Endothelial cell of umbilical vein (primary cell): ENCODE results near the gene MAP1LC3B2. TPM values are rescaled to one million over a fixed set of nuclear protein-coding genes. Genes with fewer than 3 reads are reported as not detected.

Experiments
- BruUV-seq: library from RNA; stranded (reverse); fragments of 400-500 nt; replicated peaks from 2 replicates; lab custom pipeline; 2021; lab: Mats Ljungman, UMichigan
- CTCF ChIA-PET: fragments of 300-600, 350-600 bp; sonication (Branson Sonifier 250); formaldehyde crosslinking; loops from one replicate; lab custom pipeline; 2021; ENCODE audit warnings: antibody characterized with exemption, inconsistent platforms; lab: Charles Lee
- POLR2A ChIA-PET: fragments of 300-600, 350-600 bp; sonication (Branson Sonifier 250); formaldehyde crosslinking; loops from one replicate; lab custom pipeline; 2021; ENCODE audit warnings: antibody characterized with exemption, inconsistent platforms; lab: Charles Lee
- DNase-seq: peaks from one replicate; pipeline ENCODE4 v3.0.0-alpha.2; 2011; ENCODE audit warnings: low read depth, low spot score
- FAIRE-seq: peaks from 2 replicates; lab custom pipeline; 2011; peaks lifted over from hg19 to GRCh38; lab: Jason Lieb, UNC
- H2AFZ ChIP-seq: 2 replicates; pipeline ENCODE4 v1.6.0; 2012; ENCODE audit warnings: low read depth, low read length, control low read depth, inconsistent platforms
- H3K27ac ChIP-seq: 2 replicates; pipeline ENCODE4 v1.5.1; 2011; ENCODE audit warnings: low read depth, mild to moderate bottlenecking, control low read depth, low read length, moderate library complexity; ENCODE audit not compliant: insufficient read depth
- H3K27me3 ChIP-seq, 2 experiments: 2 replicates each; pipeline versions ENCODE4 v1.6.0 to v1.6.1; 2011; ENCODE audit warnings: low read length in 2 of 2, mixed read lengths in 1 of 2; ENCODE audit not compliant: control insufficient read depth in 2 of 2, insufficient read depth in 2 of 2
- H3K36me3 ChIP-seq, 2 experiments: 2 replicates in 1 of 2; 3 replicates in 1 of 2; pipeline ENCODE4 v1.5.1; 2011; ENCODE audit warnings: low read length in 2 of 2, mild to moderate bottlenecking in 1 of 2, moderate library complexity in 1 of 2; ENCODE audit not compliant: control insufficient read depth in 2 of 2, insufficient read depth in 2 of 2; ENCODE audit errors: extremely low read depth in 1 of 2
- H3K4me1 ChIP-seq: 3 replicates; pipeline ENCODE4 v1.5.1; 2011; ENCODE audit warnings: mild to moderate bottlenecking, low read length; ENCODE audit not compliant: control insufficient read depth, insufficient read depth; ENCODE audit errors: extremely low read depth
- H3K4me2 ChIP-seq: 2 replicates; pipeline ENCODE4 v1.6.1; 2011; ENCODE audit warnings: low read length, control low read depth, mixed read lengths; ENCODE audit not compliant: insufficient read depth
- H3K4me3 ChIP-seq, 3 experiments: fragments of 200-600 bp in 1 of 3; sonication (generic), shearing (Covaris generic) in 1 of 3; replicated peaks in 1 of 3; 2 replicates each; pipeline ENCODE4 v1.5.1; 2011 to 2016; ENCODE audit warnings: control low read depth in 3 of 3, low read length in 3 of 3, mild to moderate bottlenecking in 2 of 3, inconsistent platforms in 1 of 3, low read depth in 1 of 3, moderate library complexity in 1 of 3; ENCODE audit not compliant: insufficient read depth in 1 of 3
- H3K79me2 ChIP-seq: 2 replicates; pipeline ENCODE4 v1.6.0; 2012; ENCODE audit warnings: low read length, inconsistent platforms; ENCODE audit not compliant: control insufficient read depth, insufficient read depth
- H3K9ac ChIP-seq: replicated peaks from 2 replicates; pipeline ENCODE3; 2011; ENCODE audit warnings: low read length, control low read depth; ENCODE audit not compliant: insufficient read depth; ENCODE audit errors: extremely low read depth
- H3K9me1 ChIP-seq: replicated peaks from 3 replicates; pipeline ENCODE4 v1.6.0; 2011; ENCODE audit warnings: mild to moderate bottlenecking, low read length; ENCODE audit not compliant: control insufficient read depth, insufficient read depth; ENCODE audit errors: extremely low read depth
- H3K9me3 ChIP-seq: replicated peaks from 2 replicates; pipeline ENCODE4 v1.5.1; 2012; ENCODE audit warnings: low read length, inconsistent platforms; ENCODE audit not compliant: control insufficient read depth, insufficient read depth
- H4K20me1 ChIP-seq: replicated peaks from 2 replicates; pipeline ENCODE3; 2011; ENCODE audit warnings: mild to moderate bottlenecking, low read length; ENCODE audit not compliant: control insufficient read depth, insufficient read depth; ENCODE audit errors: extremely low read depth
- EZH2 ChIP-seq: IDR thresholded peaks from 2 replicates; pipeline ENCODE4 v1.6.1; 2012; ENCODE audit warnings: borderline replicate concordance, low read depth, mild to moderate bottlenecking, moderate library complexity, low read length, inconsistent platforms; ENCODE audit not compliant: severe bottlenecking
- FOS ChIP-seq: IDR thresholded peaks from 2 replicates; pipeline ENCODE4 v1.6.1; 2011; ENCODE audit warnings: mild to moderate bottlenecking, low read length, moderate library complexity, borderline replicate concordance; ENCODE audit not compliant: insufficient read depth
- GATA2 ChIP-seq: IDR thresholded peaks from 2 replicates; pipeline ENCODE4 v1.7.0; 2011; ENCODE audit warnings: low read depth, mild to moderate bottlenecking, moderate library complexity, mixed read lengths, low read length; ENCODE audit not compliant: insufficient read length, insufficient read depth
- JUN ChIP-seq: IDR thresholded peaks from 2 replicates; pipeline ENCODE4 v1.6.1; 2011; ENCODE audit warnings: borderline replicate concordance, low read depth; ENCODE audit not compliant: insufficient read length, insufficient read depth
- MYC ChIP-seq: IDR thresholded peaks from one replicate; pipeline ENCODE4 v1.6.1; 2011; ENCODE audit warnings: mild to moderate bottlenecking, low read depth, low read length
- POLR2AphosphoS5 ChIP-seq: IDR thresholded peaks from 2 replicates; pipeline ENCODE4 v1.6.1; 2012; ENCODE audit warnings: low read depth, mild to moderate bottlenecking, control low read depth, low read length, moderate library complexity; ENCODE audit not compliant: insufficient read depth
- dilution Hi-C: fragments of 300-500 bp; cut with MboI; formaldehyde crosslinking; loops from one replicate; pipeline ENCODE4 v1.15.0; 2019; ENCODE audit warnings: low sequenced_read_pairs; ENCODE audit not compliant: extremely low pct_ligation_motif_present
- intact Hi-C: fragments of 100-400 bp; cut with micrococcal nuclease; formaldehyde crosslinking; loops from one replicate; pipeline ENCODE4 v1.10.0; 2022
- polyA plus RNA-seq, 4 experiments: library from polyadenylated mRNA; depleted of rRNA in 3 of 4; stranded (reverse) in 3 of 4; unstranded in 1 of 4; fragments of >200 nt; gene quantifications; 2 replicates each; pipeline versions ENCODE4 v1.2.1 to v1.2.3, GENCODE V29; 2011 to 2012; ENCODE audit warnings: missing spikeins in 1 of 4
- total RNA-seq: library from RNA; stranded (reverse); gene quantifications from 2 replicates; pipeline ENCODE4 v1.2.3, GENCODE V29; 2021
- TF ChIP-seq, protein P1 (sequence below): IDR thresholded peaks from 2 replicates; pipeline ENCODE4 v1.6.1; 2011; ENCODE audit not compliant: insufficient read depth, insufficient read length
- TF ChIP-seq, protein P2 (sequence below), 2 donors: IDR thresholded peaks; 1 replicate in 1 of 2; 2 replicates in 1 of 2; pipeline ENCODE4 v1.5.1; 2011; ENCODE audit warnings: low read length in 2 of 2, mild to moderate bottlenecking in 2 of 2, moderate library complexity in 2 of 2, control low read depth in 1 of 2, inconsistent platforms in 1 of 2, low read depth in 1 of 2; ENCODE audit not compliant: insufficient read depth in 1 of 2; ENCODE audit errors: extremely low read depth in 1 of 2

The MAP1LC3B2 gene
- total and polyA plus RNA-seq, 2 donors (not counting 3 experiments of a cell fraction or from before 2014, with no cell fraction given): 0.32 to 4.1 TPM

DNA sequence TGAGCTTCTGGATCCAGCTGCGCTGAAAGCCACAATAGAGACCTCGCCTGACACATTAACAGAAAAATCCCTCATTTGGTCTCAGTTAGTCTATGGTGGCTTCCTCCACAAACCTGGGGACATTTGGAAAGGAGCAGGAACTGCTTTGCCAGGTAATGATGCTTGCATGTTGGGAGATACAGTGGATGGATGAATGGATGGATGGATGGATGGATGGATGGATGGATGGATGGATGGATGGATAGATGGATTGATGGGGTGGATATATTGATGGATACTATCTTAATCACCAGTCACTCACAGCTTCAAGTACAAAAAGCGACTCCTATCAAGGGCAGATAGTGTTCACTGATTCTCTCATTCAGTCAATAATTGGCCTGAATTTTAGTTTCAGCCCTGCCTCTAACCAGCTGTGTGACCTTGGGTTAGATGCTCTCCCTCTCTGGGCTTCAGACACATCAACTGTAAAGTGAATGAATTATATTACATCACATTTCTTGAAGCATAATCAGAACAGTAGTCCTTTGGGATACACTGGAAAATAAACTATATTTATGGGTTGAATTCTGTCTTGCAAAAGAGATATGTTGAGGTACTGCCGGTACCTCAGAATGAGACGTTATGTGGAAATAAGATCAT is 29.3 kb downstream of the MAP1LC3B2 start:
- H3K9me3 ChIP-seq: no peaks in the 10 kb centered on the region
- TF ChIP-seq, protein P1, sequence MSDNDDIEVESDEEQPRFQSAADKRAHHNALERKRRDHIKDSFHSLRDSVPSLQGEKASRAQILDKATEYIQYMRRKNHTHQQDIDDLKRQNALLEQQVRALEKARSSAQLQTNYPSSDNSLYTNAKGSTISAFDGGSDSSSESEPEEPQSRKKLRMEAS: no peak
- TF ChIP-seq MYC (no peak), GATA2 (no peak), JUN (no peak), FOS (no peak), EZH2 (no peak)
- ChIA-PET CTCF (no interaction called here), POLR2A (no interaction called here)
- FAIRE-seq (no peak), DNase-seq (no peak)
- no peak overlapping the region for H3K9ac ChIP-seq
- no peaks in the 10 kb centered on the region for H3K9me1 ChIP-seq
- dilution Hi-C loops (no loop called here), intact Hi-C loops (no loop called here)
- H2AFZ ChIP-seq: no peak overlapping the region
- no peaks in the 10 kb centered on the region for H3K36me3 ChIP-seq
- no peak overlapping the region for H3K4me2 ChIP-seq
- no TSS peak for BruUV-seq
- H3K79me2 ChIP-seq: no peaks in the 10 kb centered on the region
- H3K4me3 ChIP-seq: no peak overlapping the region
- no peak overlapping the region for H3K27ac ChIP-seq
- H4K20me1 ChIP-seq: no peaks in the 10 kb centered on the region
- no peaks in the 10 kb centered on the region for H3K4me1 ChIP-seq
- no peaks in the 10 kb centered on the region for H3K27me3 ChIP-seq

DNA sequence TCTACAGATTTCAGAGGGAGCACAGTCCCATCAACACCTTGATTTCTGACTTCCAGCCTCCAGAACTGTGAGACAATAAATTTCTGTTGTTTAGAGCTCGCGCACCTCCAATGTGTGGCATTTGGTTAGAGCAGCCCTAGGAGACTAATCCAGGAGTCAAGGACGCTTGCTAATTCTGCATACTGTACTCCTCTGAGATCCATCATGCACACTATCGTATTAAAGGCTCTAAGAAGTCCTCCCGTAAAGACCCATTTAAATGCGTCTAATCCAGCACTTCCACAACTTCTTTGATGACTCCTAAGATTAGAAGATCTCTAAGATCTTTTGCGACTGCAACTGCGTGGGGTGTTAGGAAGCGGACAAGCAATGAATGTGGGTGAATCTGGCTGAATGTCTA is 30.4 kb downstream of the MAP1LC3B2 start:
- CTCF ChIA-PET: no interaction called here
- POLR2A ChIA-PET: no interaction called here
- no peak overlapping the region for H2AFZ ChIP-seq
- DNase-seq (no peak), FAIRE-seq (no peak)
- intact Hi-C loops (no loop called here), dilution Hi-C loops (no loop called here)
- no peak overlapping the region for H3K4me2 ChIP-seq
- no peaks in the 10 kb centered on the region for H3K79me2 ChIP-seq
- H3K27me3 ChIP-seq: no peaks in the 10 kb centered on the region
- no peaks in the 10 kb centered on the region for H3K9me1 ChIP-seq
- H3K4me1 ChIP-seq: no peaks in the 10 kb centered on the region
- no peak overlapping the region for H3K4me3 ChIP-seq
- H3K9me3 ChIP-seq: no peaks in the 10 kb centered on the region
- no peak for TF ChIP-seq MYC
- no peak for TF ChIP-seq POLR2AphosphoS5
- TF ChIP-seq, protein P2, sequence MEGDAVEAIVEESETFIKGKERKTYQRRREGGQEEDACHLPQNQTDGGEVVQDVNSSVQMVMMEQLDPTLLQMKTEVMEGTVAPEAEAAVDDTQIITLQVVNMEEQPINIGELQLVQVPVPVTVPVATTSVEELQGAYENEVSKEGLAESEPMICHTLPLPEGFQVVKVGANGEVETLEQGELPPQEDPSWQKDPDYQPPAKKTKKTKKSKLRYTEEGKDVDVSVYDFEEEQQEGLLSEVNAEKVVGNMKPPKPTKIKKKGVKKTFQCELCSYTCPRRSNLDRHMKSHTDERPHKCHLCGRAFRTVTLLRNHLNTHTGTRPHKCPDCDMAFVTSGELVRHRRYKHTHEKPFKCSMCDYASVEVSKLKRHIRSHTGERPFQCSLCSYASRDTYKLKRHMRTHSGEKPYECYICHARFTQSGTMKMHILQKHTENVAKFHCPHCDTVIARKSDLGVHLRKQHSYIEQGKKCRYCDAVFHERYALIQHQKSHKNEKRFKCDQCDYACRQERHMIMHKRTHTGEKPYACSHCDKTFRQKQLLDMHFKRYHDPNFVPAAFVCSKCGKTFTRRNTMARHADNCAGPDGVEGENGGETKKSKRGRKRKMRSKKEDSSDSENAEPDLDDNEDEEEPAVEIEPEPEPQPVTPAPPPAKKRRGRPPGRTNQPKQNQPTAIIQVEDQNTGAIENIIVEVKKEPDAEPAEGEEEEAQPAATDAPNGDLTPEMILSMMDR (IDR thresholded peaks at IDR 0.05; ENCODE audit: extremely low read depth in 1 of 2, insufficient read depth in 1 of 2, low read depth in 1 of 2, low read length in 2 of 2): no peak
- TF ChIP-seq EZH2: no peak
- TF ChIP-seq, protein P1: no peak
- no peak overlapping the region for H3K27ac ChIP-seq
- no TSS peak for BruUV-seq
- no peaks in the 10 kb centered on the region for H3K36me3 ChIP-seq
- no peaks in the 10 kb centered on the region for H4K20me1 ChIP-seq
- no peak overlapping the region for H3K9ac ChIP-seq
